Prostate gland (tissue), 2 donors: ENCODE results near the gene PSMB8. TPM values are rescaled to one million over a fixed set of nuclear protein-coding genes. Genes with fewer than 3 reads are reported as not detected.

ENCODE experiments used
- DNase-seq: peaks from one replicate; pipeline ENCODE4 v3.0.0-alpha.2; 2019; ENCODE audit warnings: low spot score
- H3K27ac ChIP-seq, 2 donors: fragments of 200-600 bp; sonication (generic); 2 replicates each; pipeline ENCODE4 v1.5.1; 2017 to 2019
- H3K27me3 ChIP-seq: fragments of 200-600 bp; sonication (generic); replicated peaks from 2 replicates; pipeline ENCODE4 v1.5.1; 2019; ENCODE audit not compliant: insufficient read depth
- H3K36me3 ChIP-seq, 2 donors: fragments of 200-600 bp; sonication (generic); 1 replicate in 1 of 2; 2 replicates in 1 of 2; pipeline versions ENCODE4 v1.5.1 to v1.8.1; 2017 to 2019
- H3K4me1 ChIP-seq: fragments of 200-600 bp; sonication (generic); replicated peaks from 2 replicates; pipeline ENCODE4 v1.5.1; 2019
- H3K4me3 ChIP-seq, 2 donors: fragments of 200-600 bp; sonication (generic); 2 replicates each; pipeline ENCODE4 v1.5.1; 2017 to 2019
- H3K9me3 ChIP-seq: fragments of 200-600 bp; sonication (generic); 2 replicates; pipeline ENCODE4 v1.5.1; 2017
- CTCF ChIP-seq, 4 experiments: fragments of 200-600 bp in 2 of 4; fragments of 450-650 bp in 2 of 4; sonication (generic) in 2 of 4; IDR thresholded peaks; 1 replicate in 3 of 4; 2 replicates in 1 of 4; pipeline ENCODE4 v1.5.1; 2016 to 2019; ENCODE audit warnings: antibody characterized with exemption in 4 of 4, mild to moderate bottlenecking in 2 of 4, moderate library complexity in 2 of 4
- POLR2A ChIP-seq: fragments of 450-650 bp; IDR thresholded peaks from one replicate; pipeline ENCODE4 v1.6.1; 2016; ENCODE audit warnings: antibody characterized with exemption, mild to moderate bottlenecking
- POLR2AphosphoS5 ChIP-seq: sonication (generic); formaldehyde crosslinking; IDR thresholded peaks from one replicate; pipeline ENCODE4 v1.6.1; 2017; ENCODE audit warnings: antibody characterized with exemption
- WGBS: methylation state at CpG from one replicate; pipeline ENCODE4 v1.1.5; 2018; 5-methylcytosine and 5-hydroxymethylcytosine counted together
- intact Hi-C: fragments of 100-400 bp; cut with DNase I; formaldehyde crosslinking; loops from one replicate; pipeline ENCODE4 v1.14.2; 2022
- total RNA-seq, 2 donors: library from RNA; depleted of rRNA; stranded (reverse); fragments of >200 nt; gene quantifications; one replicate each; pipeline ENCODE4 v1.1.0, GENCODE V29; 2016

Gene PSMB8
- total RNA-seq, 2 donors from 2014 or later: 30.7 to 47.3 TPM

DNA sequence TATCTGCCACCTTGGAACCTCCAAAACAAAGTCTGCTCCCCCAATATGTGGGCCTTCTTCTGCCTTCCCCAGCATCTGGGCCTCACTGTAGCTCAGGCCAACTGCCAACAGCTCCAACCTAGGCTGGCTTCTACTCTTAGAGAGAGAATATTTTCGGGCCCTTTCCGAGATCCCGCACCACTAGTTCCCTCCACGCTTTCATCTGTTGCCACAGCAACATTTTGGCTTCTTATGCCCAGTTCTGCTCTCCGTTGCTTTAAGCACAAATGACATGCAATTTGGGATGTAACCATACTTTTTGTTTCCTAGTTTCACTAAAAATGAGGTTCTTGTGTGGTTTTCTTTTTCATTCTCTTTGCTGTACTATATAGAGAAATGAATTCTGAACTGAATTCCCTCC, 43.8 kb upstream of the PSMB8 start:
- Histone ChIP-seq H3K4me3 (no peak overlapping the region), H3K4me1 (no peaks in the 10 kb centered on the region), H3K27ac (no peak overlapping the region), H3K36me3 (no peaks in the 10 kb centered on the region), H3K9me3 (no peaks in the 10 kb centered on the region), H3K27me3 (no peaks in the 10 kb centered on the region)
- no peak for TF ChIP-seq CTCF (IDR thresholded peaks at IDR 0.05)
- TF ChIP-seq POLR2A: no peak
- no peak for TF ChIP-seq POLR2AphosphoS5
- intact Hi-C loops: loop anchor here (5.0 kb wide), 2 partner anchors 45 to 95 kb away; no protein-coding TSS in a partner anchor
- WGBS: 69% methylated on average over 5 of the region's 5 CpGs
- DNase-seq: no peak

- Histone ChIP-seq H3K9me3 (no peaks in the 10 kb centered on the region), H3K27me3 (no peaks in the 10 kb centered on the region), H3K4me3 (no peak overlapping the region), H3K4me1 (no peaks in the 10 kb centered on the region), H3K36me3 (no peaks in the 10 kb centered on the region), H3K27ac (no peak overlapping the region)
- intact Hi-C loops: loop anchor here (5.0 kb wide), 2 partner anchors 45 to 95 kb away; no protein-coding TSS in a partner anchor
- no peak for DNase-seq
- 37% methylated on average over 3 of the region's 3 CpGs for WGBS
- TF ChIP-seq POLR2A (no peak), POLR2AphosphoS5 (no peak), CTCF (IDR thresholded peaks at IDR 0.05) (no peak)
Measured at GRCh38 chr6:32886681-32887383, 43.0 kb upstream of the PSMB8 start.

GRCh38 chr6:32885698-32886286, 41.9 kb upstream of the PSMB8 start:
- DNase-seq: no peak
- no peaks in the 10 kb centered on the region for H3K9me3 ChIP-seq
- 39% methylated on average over 4 of the region's 4 CpGs for WGBS
- no peaks in the 10 kb centered on the region for H3K36me3 ChIP-seq
- H3K4me3 ChIP-seq: no peak overlapping the region
- H3K27ac ChIP-seq: no peak overlapping the region
- no peaks in the 10 kb centered on the region for H3K4me1 ChIP-seq
- H3K27me3 ChIP-seq: no peaks in the 10 kb centered on the region
- intact Hi-C loops: loop anchor here (5.0 kb wide), 2 partner anchors 47 to 97 kb away; no protein-coding TSS in a partner anchor
- TF ChIP-seq CTCF (IDR thresholded peaks at IDR 0.05) (peak; percentile 36 to 85 (median 76)), POLR2AphosphoS5 (no peak), POLR2A (no peak)

- no peak for DNase-seq
- H3K9me3 ChIP-seq: no peaks in the 10 kb centered on the region
- intact Hi-C loops: no loop called here
Measured at GRCh38 chr6:32883789-32884188, 39.9 kb upstream of the PSMB8 start.

More at GRCh38 chr6:32883789-32884188, 39.9 kb upstream of the PSMB8 start:
- no peaks in the 10 kb centered on the region for H3K4me1 ChIP-seq
- TF ChIP-seq CTCF (IDR thresholded peaks at IDR 0.05) (no peak), POLR2AphosphoS5 (no peak), POLR2A (no peak)
- H3K36me3 ChIP-seq: no peaks in the 10 kb centered on the region
- no peak overlapping the region for H3K27ac ChIP-seq
- 19% methylated on average over 5 of the region's 5 CpGs for WGBS
- no peak overlapping the region for H3K4me3 ChIP-seq
- H3K27me3 ChIP-seq: no peaks in the 10 kb centered on the region
